ENCODE data around the gene OR51F2.
A peak's percentile ranks its signal among the peaks of the same experiment; 100 is the strongest.
"Not testable (repeated sequence)": the region's sequence is repeated elsewhere in the genome, so short reads cannot be mapped to it uniquely, and the experiment has no call there.

The OR51F2 gene

GRCh38 chr11:4839851-4840549 lies 18.9 kb downstream of the OR51F2 start:
- Histone ChIP-seq H3K27me3 (ENCODE audit: insufficient read depth, low read length) (no peaks in the 10 kb centered on the region), H3K4me3 (ENCODE audit: low read length) (no peak overlapping the region), H3K9me3 (ENCODE audit: insufficient read depth, low read depth, low read length) (peaks cover 10% of the 10 kb centered on the region), H3K4me1 (ENCODE audit: insufficient read depth, low read length) (no peaks in the 10 kb centered on the region), H3K27ac (ENCODE audit: low read length) (no peak overlapping the region), H3K9ac (ENCODE audit: low read depth, low read length) (no peak overlapping the region), H3K36me3 (ENCODE audit: insufficient read depth, low read depth, low read length) (no peaks in the 10 kb centered on the region)

GRCh38 chr11:4848908-4849532 lies 27.9 kb downstream of the OR51F2 start, which contains the start of gene OR51S1:
TSS of gene OR51S1 (minus strand) at chr11:4849208. CDS start at chr11:4849208, 0 bp downstream.
- no peaks in the 10 kb centered on the region for H3K4me1 ChIP-seq (ENCODE audit: insufficient read depth, low read length)
- H3K4me3 ChIP-seq (ENCODE audit: low read length) = no peak within 1 kb of the TSS
- H3K9ac ChIP-seq (ENCODE audit: low read depth, low read length) = no peak within 1 kb of the TSS
- H3K27ac ChIP-seq (ENCODE audit: low read length) = no peak within 1 kb of the TSS
- H3K36me3 ChIP-seq (ENCODE audit: insufficient read depth, low read depth, low read length) = no peaks in the 10 kb centered on the region
- no peaks in the 10 kb centered on the region for H3K27me3 ChIP-seq (ENCODE audit: insufficient read depth, low read length)
- H3K9me3 ChIP-seq (ENCODE audit: insufficient read depth, low read depth, low read length) = no peaks in the 10 kb centered on the region

GRCh38 chr11:4851033-4851432 lies 29.9 kb downstream of the OR51F2 start:
- Histone ChIP-seq H3K36me3 (ENCODE audit: insufficient read depth, low read depth, low read length) (no peaks in the 10 kb centered on the region), H3K9ac (ENCODE audit: low read depth, low read length) (no peak overlapping the region), H3K4me3 (ENCODE audit: low read length) (no peak overlapping the region), H3K27me3 (ENCODE audit: insufficient read depth, low read length) (no peaks in the 10 kb centered on the region), H3K9me3 (ENCODE audit: insufficient read depth, low read depth, low read length) (no peaks in the 10 kb centered on the region), H3K4me1 (ENCODE audit: insufficient read depth, low read length) (no peaks in the 10 kb centered on the region), H3K27ac (ENCODE audit: low read length) (no peak overlapping the region)

GRCh38 chr11:4854286-4854685 lies 33.2 kb downstream of the OR51F2 start:
- H3K4me3 ChIP-seq (ENCODE audit: low read length); H3K36me3 ChIP-seq (ENCODE audit: insufficient read depth, low read depth, low read length); H3K27me3 ChIP-seq (ENCODE audit: insufficient read depth, low read length); H3K9me3 ChIP-seq (ENCODE audit: insufficient read depth, low read depth, low read length); H3K27ac ChIP-seq (ENCODE audit: low read length); H3K4me1 ChIP-seq (ENCODE audit: insufficient read depth, low read length); H3K9ac ChIP-seq (ENCODE audit: low read depth, low read length): not testable (repeated sequence)

GRCh38 chr11:4862447-4863236 lies 41.5 kb downstream of the OR51F2 start:
- H3K27ac ChIP-seq (ENCODE audit: low read length) = no peak overlapping the region

GRCh38 chr11:4863876-4864275 lies 42.8 kb downstream of the OR51F2 start:
- H3K4me1 ChIP-seq (ENCODE audit: insufficient read depth, low read length) = peaks cover 21% of the 10 kb centered on the region
- H3K27ac ChIP-seq (ENCODE audit: low read length) = no peak overlapping the region
- no peaks in the 10 kb centered on the region for H3K36me3 ChIP-seq (ENCODE audit: insufficient read depth, low read depth, low read length)
- H3K9ac ChIP-seq (ENCODE audit: low read depth, low read length) = no peak overlapping the region
- no peaks in the 10 kb centered on the region for H3K27me3 ChIP-seq (ENCODE audit: insufficient read depth, low read length)
- H3K9me3 ChIP-seq (ENCODE audit: insufficient read depth, low read depth, low read length) = peaks cover 5% of the 10 kb centered on the region; the same call in 1 of the 2 replicates
- H3K4me3 ChIP-seq (ENCODE audit: low read length) = no peak overlapping the region

More at GRCh38 chr11:4862447-4863236, 41.5 kb downstream of the OR51F2 start:
- Histone ChIP-seq H3K27me3 (ENCODE audit: insufficient read depth, low read length) (no peaks in the 10 kb centered on the region), H3K4me3 (ENCODE audit: low read length) (no peak overlapping the region), H3K9me3 (ENCODE audit: insufficient read depth, low read depth, low read length) (peaks cover 5% of the 10 kb centered on the region; the same call in 1 of the 2 replicates), H3K9ac (ENCODE audit: low read depth, low read length) (0 out of 2 replicates have a peak overlapping the region, but pooled peaks have one; percentile 10), H3K4me1 (ENCODE audit: insufficient read depth, low read length) (peaks cover 21% of the 10 kb centered on the region), H3K36me3 (ENCODE audit: insufficient read depth, low read depth, low read length) (no peaks in the 10 kb centered on the region)

- Histone ChIP-seq H3K4me3 (ENCODE audit: low read length) (no peak overlapping the region), H3K27me3 (ENCODE audit: insufficient read depth, low read length) (no peaks in the 10 kb centered on the region), H3K36me3 (ENCODE audit: insufficient read depth, low read depth, low read length) (no peaks in the 10 kb centered on the region), H3K9ac (ENCODE audit: low read depth, low read length) (no peak overlapping the region), H3K9me3 (ENCODE audit: insufficient read depth, low read depth, low read length) (peaks cover 5% of the 10 kb centered on the region; the same call in 1 of the 2 replicates), H3K4me1 (ENCODE audit: insufficient read depth, low read length) (peaks cover 21% of the 10 kb centered on the region), H3K27ac (ENCODE audit: low read length) (no peak overlapping the region)
Measured at GRCh38 chr11:4865855-4866254, 44.7 kb downstream of the OR51F2 start.

Measured in iPS-20b (cell line).